HG02938 (cell line): ENCODE measurements around the gene BEST1.
"Not testable (repeated sequence)": the region's sequence is repeated elsewhere in the genome, so short reads cannot be mapped to it uniquely, and the experiment has no call there.

Experiments
- ATAC-seq: cut with Tn5 transposase; IDR thresholded peaks from one replicate; pipeline ENCODE4 v1.9.1; 2021; ENCODE audit warnings: mild to moderate bottlenecking, moderate library complexity; ENCODE audit not compliant: unreplicated experiment

Gene BEST1

GRCh38 chr11:61947486-61948210 is 2.5 kb upstream of the BEST1 start:
- ATAC-seq: no peak

- ATAC-seq: no peak
Observed at GRCh38 chr11:61948505-61948904, 1.6 kb upstream of the BEST1 start.

- no peak for ATAC-seq
Observed at GRCh38 chr11:61949169-61950034, 749 bp upstream of the BEST1 start.

GRCh38 chr11:61951484-61952135 is 1.5 kb downstream of the BEST1 start:
- no peak for ATAC-seq

- ATAC-seq: no peak
Observed at GRCh38 chr11:61952882-61953281, 2.7 kb downstream of the BEST1 start.

GRCh38 chr11:61953632-61954031 is 3.5 kb downstream of the BEST1 start:
- not testable (repeated sequence) for ATAC-seq

- ATAC-seq: no peak
Observed at GRCh38 chr11:61954106-61954850, 4.1 kb downstream of the BEST1 start.

- no peak for ATAC-seq
Observed at GRCh38 chr11:61954851-61955421, 4.8 kb downstream of the BEST1 start.

- no peak for ATAC-seq
Observed at GRCh38 chr11:61955422-61956135, 5.4 kb downstream of the BEST1 start.

GRCh38 chr11:61956191-61957020 is 6.3 kb downstream of the BEST1 start:
- ATAC-seq: no peak

GRCh38 chr11:61957021-61957770 is 7.0 kb downstream of the BEST1 start:
- ATAC-seq: no peak

GRCh38 chr11:61958590-61958989 is 8.4 kb downstream of the BEST1 start:
- no peak for ATAC-seq

- no peak for ATAC-seq
Observed at GRCh38 chr11:61959114-61959513, 9.0 kb downstream of the BEST1 start.

GRCh38 chr11:61959678-61960077 is 9.5 kb downstream of the BEST1 start:
- no peak for ATAC-seq

- ATAC-seq: no peak
Observed at GRCh38 chr11:61960532-61960931, 10.4 kb downstream of the BEST1 start.

- no peak for ATAC-seq
Observed at GRCh38 chr11:61961570-61962212, 11.5 kb downstream of the BEST1 start.

GRCh38 chr11:61962213-61963015 is 12.3 kb downstream of the BEST1 start:
- ATAC-seq: no peak
